Measurements from ENCODE around the gene ZNF624.

Gene ZNF624

DNA sequence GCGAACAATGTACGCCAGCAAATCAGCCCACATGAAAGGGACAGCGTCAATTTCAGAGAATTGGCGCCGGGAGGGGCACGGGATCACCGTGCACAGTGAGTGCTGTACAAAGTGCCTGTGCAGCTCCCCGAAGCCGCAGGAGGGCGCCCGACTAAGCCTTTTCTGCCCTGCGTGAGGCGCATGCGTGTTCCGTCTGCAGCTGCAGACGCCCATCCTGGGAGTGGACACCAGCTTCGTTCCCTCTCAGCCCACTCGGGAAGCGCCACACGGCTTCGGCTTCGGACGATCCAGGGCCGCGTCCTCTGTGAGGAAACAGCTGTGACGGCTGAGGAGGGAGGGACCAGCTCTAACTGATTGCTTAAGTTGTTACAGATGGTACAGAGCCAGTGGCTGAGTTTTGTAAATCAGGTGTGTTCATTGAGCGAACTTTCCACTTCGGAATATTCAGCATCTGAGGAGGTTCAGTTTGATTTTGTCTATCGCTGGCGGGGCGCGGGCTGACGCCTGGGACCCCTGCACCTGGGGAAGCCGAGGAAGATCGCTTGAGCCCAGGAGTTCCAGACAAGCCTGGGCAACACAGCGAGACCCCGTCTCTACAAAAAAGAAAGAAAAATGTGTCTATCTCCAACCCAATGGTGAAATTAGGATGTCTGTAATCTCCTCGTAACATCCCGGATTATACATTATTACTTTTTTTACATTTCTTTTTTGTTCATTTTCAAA is 69.2 kb downstream of the ZNF624 start:
- FAIRE-seq (no peak), DNase-seq (ENCODE audit: insufficient read length, low spot score) (peak; percentile 99)
- TF ChIP-seq, protein P1, sequence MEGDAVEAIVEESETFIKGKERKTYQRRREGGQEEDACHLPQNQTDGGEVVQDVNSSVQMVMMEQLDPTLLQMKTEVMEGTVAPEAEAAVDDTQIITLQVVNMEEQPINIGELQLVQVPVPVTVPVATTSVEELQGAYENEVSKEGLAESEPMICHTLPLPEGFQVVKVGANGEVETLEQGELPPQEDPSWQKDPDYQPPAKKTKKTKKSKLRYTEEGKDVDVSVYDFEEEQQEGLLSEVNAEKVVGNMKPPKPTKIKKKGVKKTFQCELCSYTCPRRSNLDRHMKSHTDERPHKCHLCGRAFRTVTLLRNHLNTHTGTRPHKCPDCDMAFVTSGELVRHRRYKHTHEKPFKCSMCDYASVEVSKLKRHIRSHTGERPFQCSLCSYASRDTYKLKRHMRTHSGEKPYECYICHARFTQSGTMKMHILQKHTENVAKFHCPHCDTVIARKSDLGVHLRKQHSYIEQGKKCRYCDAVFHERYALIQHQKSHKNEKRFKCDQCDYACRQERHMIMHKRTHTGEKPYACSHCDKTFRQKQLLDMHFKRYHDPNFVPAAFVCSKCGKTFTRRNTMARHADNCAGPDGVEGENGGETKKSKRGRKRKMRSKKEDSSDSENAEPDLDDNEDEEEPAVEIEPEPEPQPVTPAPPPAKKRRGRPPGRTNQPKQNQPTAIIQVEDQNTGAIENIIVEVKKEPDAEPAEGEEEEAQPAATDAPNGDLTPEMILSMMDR (IDR thresholded peaks at IDR 0.05; ENCODE audit: insufficient read depth, missing control alignments) = peak; percentile 63

DNA sequence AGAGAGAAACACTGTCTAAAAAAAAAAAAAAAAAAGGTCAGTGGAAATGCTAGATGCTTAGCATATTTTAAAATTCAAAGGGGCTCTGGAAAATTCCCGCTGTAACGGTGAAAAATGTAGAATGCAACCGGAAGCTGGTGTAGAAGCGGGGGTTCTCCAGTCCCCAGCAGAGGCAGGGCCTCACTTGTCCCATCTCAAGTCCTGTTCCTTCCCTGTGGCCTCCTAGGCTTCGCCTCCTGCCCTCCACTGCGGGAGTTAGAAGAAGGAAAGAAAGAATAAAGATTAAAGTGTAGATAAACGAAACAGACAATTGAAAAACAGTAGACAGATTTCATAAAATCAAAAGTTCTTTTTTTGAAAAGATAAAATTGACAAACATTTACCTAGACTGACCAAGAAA is 69.9 kb downstream of the ZNF624 start:
- no peak for FAIRE-seq
- TF ChIP-seq, protein P1 (IDR thresholded peaks at IDR 0.05; ENCODE audit: insufficient read depth, missing control alignments) = no peak
- DNase-seq (ENCODE audit: insufficient read length, low spot score) = no peak

DNA sequence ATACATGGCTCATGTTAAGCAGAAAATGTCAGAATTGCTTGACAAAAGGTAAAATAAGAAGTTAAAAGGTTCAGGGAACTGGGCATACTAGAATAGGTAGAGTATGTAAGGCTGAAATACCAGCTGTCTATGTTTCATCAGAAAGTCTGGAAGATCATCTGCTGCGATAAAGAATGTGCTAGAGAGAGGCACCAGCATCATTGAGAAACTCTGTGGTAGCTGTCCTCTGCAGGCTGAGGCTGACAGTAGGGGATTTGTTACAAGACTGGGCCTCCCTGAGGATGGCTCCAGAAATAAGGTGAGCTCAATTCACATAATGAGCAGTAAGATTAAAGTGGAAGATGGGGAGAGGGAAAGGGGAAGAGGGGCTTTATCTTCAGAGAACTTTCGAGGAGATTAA is 80.2 kb downstream of the ZNF624 start:
- TF ChIP-seq, protein P1 (IDR thresholded peaks at IDR 0.05; ENCODE audit: insufficient read depth, missing control alignments) = no peak
- no peak for FAIRE-seq
- no peak for DNase-seq (ENCODE audit: insufficient read length, low spot score)
